SU-DHL-6 (cell line): Measurements from ENCODE around the gene KCNA1.

Source experiments
- H2AFZ ChIP-seq: fragments of 200-600 bp; sonication (generic); 2 replicates; pipeline ENCODE4 v1.6.1; 2014; ENCODE audit warnings: low read depth, mild to moderate bottlenecking, moderate library complexity, mixed read lengths, antibody characterized with exemption, low read length; ENCODE audit not compliant: severe bottlenecking
- H3F3A ChIP-seq: fragments of 200-600 bp; shearing (Covaris generic); 2 replicates; pipeline ENCODE4 v1.6.0; 2016; ENCODE audit warnings: antibody characterized with exemption, mild to moderate bottlenecking; ENCODE audit not compliant: insufficient read depth
- H3K27ac ChIP-seq: fragments of 200-600 bp; sonication (generic); 2 replicates; pipeline ENCODE4 v1.5.1; 2016; ENCODE audit warnings: low read depth, mild to moderate bottlenecking, low read length, moderate library complexity, mixed read lengths
- H3K27me3 ChIP-seq: fragments of 200-600 bp; sonication (generic), shearing (Covaris generic); 2 replicates; pipeline ENCODE4 v1.6.0; 2014; ENCODE audit warnings: mild to moderate bottlenecking, low read length
- H3K36me3 ChIP-seq: fragments of 200-600 bp; sonication (generic); 2 replicates; pipeline ENCODE4 v1.6.1; 2014; ENCODE audit warnings: mild to moderate bottlenecking, low read length, mixed read lengths
- H3K4me2 ChIP-seq: fragments of 300-600, 200-600 bp; shearing (Covaris generic), sonication (generic); 2 replicates; pipeline ENCODE4 v1.6.0; 2014; ENCODE audit warnings: low read length, low read depth, mild to moderate bottlenecking; ENCODE audit not compliant: poor library complexity, severe bottlenecking
- H3K4me3 ChIP-seq: fragments of 200-600 bp; sonication (generic); 2 replicates; pipeline ENCODE4 v1.5.1; 2014; ENCODE audit warnings: antibody characterized with exemption, low read length, mild to moderate bottlenecking, mixed read lengths; ENCODE audit not compliant: insufficient read depth, poor library complexity, severe bottlenecking
- H3K79me2 ChIP-seq: fragments of 200-600 bp; sonication (generic); 2 replicates; pipeline ENCODE4 v1.6.1; 2014; ENCODE audit warnings: mild to moderate bottlenecking, low read length, moderate library complexity; ENCODE audit not compliant: insufficient read depth
- H3K9ac ChIP-seq: fragments of 200-600 bp; sonication (generic); 2 replicates; pipeline ENCODE4 v1.7.0; 2014; ENCODE audit warnings: mild to moderate bottlenecking, low read length
- H3K9me2 ChIP-seq: fragments of 200-600 bp; sonication (generic); replicated peaks from 2 replicates; pipeline ENCODE4 v1.6.1; 2014; ENCODE audit warnings: low read length; ENCODE audit not compliant: insufficient read depth
- H3K9me3 ChIP-seq: fragments of 200-600 bp; sonication (generic); 2 replicates; pipeline ENCODE4 v1.6.1; 2014; ENCODE audit warnings: low read length, mixed read lengths; ENCODE audit not compliant: insufficient read depth
- H4K20me1 ChIP-seq: fragments of 200-600 bp; sonication (generic); 2 replicates; pipeline ENCODE4 v1.6.1; 2014; ENCODE audit warnings: low read depth, mild to moderate bottlenecking, antibody characterized with exemption, low read length, moderate library complexity, mixed read lengths
- CTCF ChIP-seq: fragments of 200-600 bp; sonication (generic); IDR thresholded peaks from one replicate; pipeline ENCODE4 v1.5.1; 2017; ENCODE audit warnings: antibody characterized with exemption, mild to moderate bottlenecking, low read length, moderate library complexity; ENCODE audit not compliant: insufficient read depth, poor library complexity, severe bottlenecking
- EZH2phosphoT487 ChIP-seq: fragments of 200-600 bp; sonication (generic), shearing (Covaris generic); conservative IDR thresholded peaks from 2 replicates; pipeline ENCODE4 v1.6.1; 2018; ENCODE audit warnings: mild to moderate bottlenecking, antibody characterized with exemption, low read length, moderate library complexity, mixed read lengths

Gene KCNA1

GRCh38 chr12:4951083-4951482 is 41.4 kb downstream of the KCNA1 start:
- H3K79me2 ChIP-seq = no peaks in the 10 kb centered on the region
- TF ChIP-seq EZH2phosphoT487 (no peak), CTCF (no peak)
- H3K9me2 ChIP-seq = no peaks in the 10 kb centered on the region
- no peaks in the 10 kb centered on the region for H3K36me3 ChIP-seq
- H3F3A ChIP-seq = no peaks in the 10 kb centered on the region
- no peaks in the 10 kb centered on the region for H3K9me3 ChIP-seq
- no peaks in the 10 kb centered on the region for H3K27me3 ChIP-seq
- no peak overlapping the region for H3K27ac ChIP-seq
- H3K9ac ChIP-seq = no peak overlapping the region
- H3K4me2 ChIP-seq = no peak overlapping the region
- H3K4me3 ChIP-seq = no peak overlapping the region
- H2AFZ ChIP-seq = no peak overlapping the region
- H4K20me1 ChIP-seq = no peaks in the 10 kb centered on the region

GRCh38 chr12:4951601-4952000 is 41.9 kb downstream of the KCNA1 start:
- no peak overlapping the region for H3K9ac ChIP-seq
- no peaks in the 10 kb centered on the region for H3K9me3 ChIP-seq
- H3K9me2 ChIP-seq = no peaks in the 10 kb centered on the region
- no peaks in the 10 kb centered on the region for H4K20me1 ChIP-seq
- no peaks in the 10 kb centered on the region for H3K27me3 ChIP-seq
- no peaks in the 10 kb centered on the region for H3F3A ChIP-seq
- no peak overlapping the region for H3K27ac ChIP-seq
- H3K4me3 ChIP-seq = no peak overlapping the region
- no peaks in the 10 kb centered on the region for H3K79me2 ChIP-seq
- no peak overlapping the region for H3K4me2 ChIP-seq
- no peaks in the 10 kb centered on the region for H3K36me3 ChIP-seq
- H2AFZ ChIP-seq = no peak overlapping the region
- TF ChIP-seq EZH2phosphoT487 (no peak), CTCF (no peak)

GRCh38 chr12:4954621-4955354 is 45.1 kb downstream of the KCNA1 start:
- Histone ChIP-seq H3K4me3 (no peak overlapping the region), H3K9me3 (no peaks in the 10 kb centered on the region), H3K9me2 (no peaks in the 10 kb centered on the region), H3F3A (no peaks in the 10 kb centered on the region), H4K20me1 (no peaks in the 10 kb centered on the region), H3K9ac (no peak overlapping the region), H3K36me3 (no peaks in the 10 kb centered on the region), H3K79me2 (no peaks in the 10 kb centered on the region), H2AFZ (no peak overlapping the region), H3K4me2 (no peak overlapping the region), H3K27me3 (no peaks in the 10 kb centered on the region), H3K27ac (no peak overlapping the region)
- TF ChIP-seq EZH2phosphoT487 (no peak), CTCF (no peak)
